Activated CD8-positive, alpha-beta memory T cell treated with anti-CD3 and anti-CD28 coated beads for 4 hours (primary cell): Measurements from ENCODE around the gene CHTF18.

Experiments
- DNase-seq, 2 donors: peaks; one replicate each; pipeline ENCODE4 v3.0.0-alpha.2; 2020; ENCODE audit warnings: low read depth in 2 of 2

The CHTF18 gene

DNA sequence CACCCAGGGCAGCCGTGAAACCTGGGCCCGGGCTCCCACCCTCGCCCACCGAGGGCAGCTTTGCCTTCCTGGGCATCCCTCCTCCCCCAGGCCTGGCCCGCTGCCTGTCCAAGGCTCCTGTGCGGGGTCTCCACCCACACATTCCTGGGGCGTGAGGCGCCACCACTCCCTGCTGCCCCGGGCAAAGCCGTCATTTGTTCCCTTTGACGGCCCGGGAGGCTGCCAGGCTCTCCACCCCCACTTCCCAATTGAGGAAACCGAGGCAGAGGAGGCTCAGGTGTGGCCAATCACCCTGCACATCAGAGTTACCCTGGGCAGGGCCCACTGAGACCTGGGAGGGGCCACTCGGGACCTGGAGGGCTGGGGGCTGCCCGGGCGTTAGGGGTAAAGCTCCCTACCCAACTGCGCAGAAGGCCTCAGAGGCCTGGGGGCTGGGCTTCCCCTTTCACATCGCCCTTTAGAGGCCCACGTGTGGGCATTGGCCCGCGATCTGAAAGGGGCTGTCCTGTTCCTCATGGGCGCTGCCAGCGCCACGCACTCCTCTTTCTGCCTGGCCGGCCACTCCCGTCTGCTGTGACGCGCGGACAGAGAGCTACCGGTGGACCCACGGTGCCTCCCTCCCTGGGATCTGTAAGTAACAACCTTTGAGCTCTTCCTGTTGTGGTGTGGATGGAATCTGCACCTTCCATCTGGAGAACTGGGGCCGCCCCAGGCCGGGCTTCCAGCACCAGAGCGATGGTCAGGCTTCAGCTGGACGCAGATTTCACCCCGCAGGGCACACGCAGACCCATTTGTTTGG lies 27.7 kb upstream of the CHTF18 start, which contains the start of gene MSLN:
TSS of gene MSLN (plus strand) at position 190 of the 799 bp plus-strand sequence. CDS start 1,947 bp downstream, outside the sequence.
- no peak for DNase-seq

DNA sequence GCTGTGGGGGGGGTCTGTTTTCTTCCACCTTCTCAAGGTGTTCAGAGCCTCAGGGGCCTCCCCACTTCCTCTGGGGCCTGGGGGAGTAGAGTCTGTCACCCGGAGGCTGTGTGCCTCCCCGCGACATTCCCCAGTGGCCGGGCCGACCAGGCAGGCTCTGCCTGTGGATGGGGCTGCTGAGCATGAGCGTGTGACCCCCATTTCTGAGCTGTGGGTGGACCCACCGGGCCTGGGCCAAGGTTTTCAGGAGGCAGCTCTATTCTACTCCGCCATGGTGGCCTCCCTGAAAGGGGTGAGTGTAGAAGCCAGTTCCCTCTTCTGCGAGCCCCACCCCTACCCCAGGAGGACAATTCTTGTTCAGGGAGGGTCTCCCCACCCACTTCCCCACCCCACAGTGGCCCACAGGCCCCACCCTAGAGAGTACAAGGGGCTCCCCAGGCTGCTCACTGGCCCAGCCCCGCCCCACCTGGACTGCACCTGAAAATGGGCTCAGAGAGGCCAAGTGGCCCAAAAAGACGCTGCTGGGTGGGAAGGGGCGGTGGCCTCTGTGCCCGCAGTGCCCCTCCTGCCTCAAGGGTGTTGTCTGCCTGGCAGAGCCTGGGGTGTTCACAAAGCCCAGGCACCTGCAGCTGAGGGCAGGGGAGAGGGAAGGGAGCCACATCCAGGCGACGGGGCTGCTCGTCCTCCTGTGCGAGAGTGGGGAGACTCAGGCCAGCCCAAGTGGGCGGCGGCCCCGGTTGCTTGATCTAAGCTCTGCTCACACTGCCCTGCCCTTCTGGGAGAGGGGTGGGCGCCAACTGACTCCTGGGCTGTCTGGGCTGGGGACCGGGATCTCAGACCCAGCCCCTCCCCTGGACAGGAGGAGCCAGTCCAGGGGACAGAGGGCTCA lies 26.6 kb upstream of the CHTF18 start:
- no peak for DNase-seq

DNA sequence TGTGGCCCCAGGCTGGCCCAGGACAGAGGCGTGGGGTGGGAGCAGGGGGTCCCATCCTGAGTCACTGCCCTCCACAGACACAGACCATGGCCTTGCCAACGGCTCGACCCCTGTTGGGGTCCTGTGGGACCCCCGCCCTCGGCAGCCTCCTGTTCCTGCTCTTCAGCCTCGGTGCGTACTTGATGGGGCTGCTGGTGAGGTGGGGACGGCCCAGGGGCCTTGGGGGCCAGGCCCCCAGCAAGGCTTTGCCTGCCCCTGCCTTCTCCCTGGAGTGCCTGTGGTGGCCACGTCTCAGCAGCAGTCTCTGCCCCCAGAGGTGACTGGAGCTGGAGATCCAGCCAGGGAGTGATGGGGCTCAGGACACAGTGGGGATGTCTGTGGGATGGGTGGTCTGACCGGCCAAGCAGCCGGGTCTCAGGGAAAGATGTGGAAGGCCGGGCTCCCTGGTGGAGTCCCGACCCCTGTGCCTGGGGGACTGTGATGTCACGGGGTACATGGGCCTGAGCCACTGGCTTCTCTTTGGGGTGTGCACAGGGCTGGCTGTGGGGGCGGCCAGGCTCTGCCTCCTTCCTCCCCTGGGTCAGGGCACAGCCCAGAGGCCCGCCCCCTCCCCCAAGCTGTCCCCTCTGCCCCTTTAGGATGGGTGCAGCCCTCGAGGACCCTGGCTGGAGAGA lies 25.7 kb upstream of the CHTF18 start:
- no peak for DNase-seq

DNA sequence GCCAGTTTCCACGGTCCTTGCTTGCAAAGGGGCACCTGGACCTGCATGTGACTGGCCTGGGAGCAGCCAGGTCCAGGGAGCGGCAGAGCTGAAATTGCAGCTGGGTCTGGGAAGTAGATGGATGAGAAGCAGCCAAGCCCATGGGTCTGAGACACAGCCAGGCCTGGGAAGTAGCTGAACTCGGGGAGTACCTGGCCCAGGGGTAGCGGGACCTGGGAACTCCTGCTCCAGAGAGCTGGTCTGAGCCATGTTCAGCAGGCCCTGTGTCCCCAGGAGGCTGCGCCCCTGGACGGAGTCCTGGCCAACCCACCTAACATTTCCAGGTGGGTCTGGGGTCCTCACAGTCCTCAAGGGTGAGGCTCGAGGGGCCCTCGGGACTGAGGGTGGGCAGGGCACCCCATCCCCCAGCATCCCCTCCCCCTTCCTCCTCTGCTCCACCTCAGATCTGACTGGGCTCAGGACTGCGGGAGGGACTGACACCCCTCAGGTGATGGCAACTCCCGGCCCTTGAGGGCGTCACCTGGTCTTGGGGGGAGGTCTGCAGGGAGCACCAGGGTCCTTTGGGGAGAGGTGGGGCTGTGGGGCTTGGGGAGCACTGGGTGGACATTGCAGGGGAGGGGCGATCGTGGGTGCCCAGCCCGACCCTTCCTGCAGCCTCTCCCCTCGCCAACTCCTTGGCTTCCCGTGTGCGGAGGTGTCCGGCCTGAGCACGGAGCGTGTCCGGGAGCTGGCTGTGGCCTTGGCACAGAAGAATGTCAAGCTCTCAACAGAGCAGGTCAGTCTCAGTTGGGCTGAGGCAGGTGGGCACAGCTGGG lies 24.8 kb upstream of the CHTF18 start:
- DNase-seq: no peak

DNA sequence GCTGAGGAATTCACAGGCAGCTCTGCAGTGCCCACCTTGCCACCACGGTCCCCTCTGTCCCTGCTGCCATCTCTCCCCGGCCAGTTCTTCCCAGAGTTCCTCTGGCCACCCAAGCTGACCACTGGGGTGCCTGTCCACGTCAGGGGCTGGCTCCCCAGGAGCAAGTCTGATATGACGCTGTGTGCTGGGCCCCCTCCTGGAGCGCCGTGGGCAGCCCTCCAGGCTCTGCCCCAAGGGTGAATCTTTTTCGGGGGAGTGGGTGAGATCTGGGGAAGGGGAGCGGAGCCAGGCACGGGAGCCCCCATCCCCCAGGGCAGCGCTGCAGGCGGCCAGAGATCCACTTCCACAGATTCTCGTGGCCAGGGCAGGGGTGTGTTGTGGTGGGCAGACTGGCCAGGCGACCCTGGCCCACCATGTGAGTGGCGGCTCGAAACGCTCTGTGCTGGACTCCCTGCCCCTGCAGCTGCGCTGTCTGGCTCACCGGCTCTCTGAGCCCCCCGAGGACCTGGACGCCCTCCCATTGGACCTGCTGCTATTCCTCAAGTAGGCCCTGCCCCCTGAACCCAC lies 24.2 kb upstream of the CHTF18 start:
- DNase-seq: no peak

DNA sequence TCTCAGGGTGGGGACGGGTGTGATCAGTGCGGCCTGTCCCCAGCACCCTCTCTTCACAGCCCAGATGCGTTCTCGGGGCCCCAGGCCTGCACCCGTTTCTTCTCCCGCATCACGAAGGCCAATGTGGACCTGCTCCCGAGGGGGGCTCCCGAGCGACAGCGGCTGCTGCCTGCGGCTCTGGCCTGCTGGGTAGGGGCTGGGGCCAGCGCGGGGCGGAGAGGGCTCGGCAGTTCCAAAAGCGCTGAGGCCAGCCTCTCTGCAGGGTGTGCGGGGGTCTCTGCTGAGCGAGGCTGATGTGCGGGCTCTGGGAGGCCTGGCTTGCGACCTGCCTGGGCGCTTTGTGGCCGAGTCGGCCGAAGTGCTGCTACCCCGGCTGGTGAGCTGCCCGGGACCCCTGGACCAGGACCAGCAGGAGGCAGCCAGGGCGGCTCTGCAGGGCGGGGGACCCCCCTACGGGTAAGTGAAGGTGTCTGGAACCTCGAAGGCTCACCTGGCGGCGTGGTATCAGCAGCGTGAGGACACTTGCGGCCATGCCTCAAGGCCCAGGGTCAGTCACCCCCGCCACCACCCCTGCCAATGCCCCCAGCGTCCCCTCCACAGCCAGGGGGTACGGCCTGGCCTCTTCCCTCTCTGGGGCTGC lies 23.5 kb upstream of the CHTF18 start:
- no peak for DNase-seq

DNA sequence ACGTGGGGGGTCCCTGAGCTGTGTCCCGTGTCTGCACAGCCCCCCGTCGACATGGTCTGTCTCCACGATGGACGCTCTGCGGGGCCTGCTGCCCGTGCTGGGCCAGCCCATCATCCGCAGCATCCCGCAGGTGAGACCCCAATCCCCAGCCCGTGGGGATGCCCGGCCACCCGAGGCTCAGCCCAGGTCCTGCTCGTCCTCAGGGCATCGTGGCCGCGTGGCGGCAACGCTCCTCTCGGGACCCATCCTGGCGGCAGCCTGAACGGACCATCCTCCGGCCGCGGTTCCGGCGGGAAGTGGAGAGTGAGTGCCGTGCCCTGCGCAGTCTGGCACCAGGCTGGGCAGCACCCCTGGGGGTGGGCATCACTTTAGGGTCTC lies 22.9 kb upstream of the CHTF18 start:
- no peak for DNase-seq

DNA sequence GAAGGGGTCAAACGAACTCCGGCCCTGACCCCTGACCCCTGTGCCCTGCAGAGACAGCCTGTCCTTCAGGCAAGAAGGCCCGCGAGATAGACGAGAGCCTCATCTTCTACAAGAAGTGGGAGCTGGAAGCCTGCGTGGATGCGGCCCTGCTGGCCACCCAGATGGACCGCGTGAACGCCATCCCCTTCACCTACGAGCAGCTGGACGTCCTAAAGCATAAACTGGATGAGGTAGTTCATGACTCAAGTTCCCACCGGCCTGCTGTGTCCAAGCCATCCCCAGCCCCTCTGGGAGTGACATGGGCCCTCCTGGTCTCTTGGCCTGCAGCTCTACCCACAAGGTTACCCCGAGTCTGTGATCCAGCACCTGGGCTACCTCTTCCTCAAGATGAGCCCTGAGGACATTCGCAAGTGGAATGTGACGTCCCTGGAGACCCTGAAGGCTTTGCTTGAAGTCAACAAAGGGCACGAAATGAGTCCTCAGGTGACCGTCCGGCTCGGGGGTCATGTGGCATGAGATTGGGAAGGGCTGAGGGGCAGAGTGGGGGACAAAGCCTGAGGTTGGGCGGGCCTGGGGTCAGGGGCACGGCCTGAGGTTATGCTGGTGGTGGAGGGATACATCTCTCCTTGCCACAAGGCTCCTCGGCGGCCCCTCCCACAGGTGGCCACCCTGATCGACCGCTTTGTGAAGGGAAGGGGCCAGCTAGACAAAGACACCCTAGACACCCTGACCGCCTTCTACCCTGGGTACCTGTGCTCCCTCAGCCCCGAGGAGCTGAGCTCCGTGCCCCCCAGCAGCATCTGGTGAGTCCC lies 22.2 kb upstream of the CHTF18 start:
- no peak for DNase-seq

DNA sequence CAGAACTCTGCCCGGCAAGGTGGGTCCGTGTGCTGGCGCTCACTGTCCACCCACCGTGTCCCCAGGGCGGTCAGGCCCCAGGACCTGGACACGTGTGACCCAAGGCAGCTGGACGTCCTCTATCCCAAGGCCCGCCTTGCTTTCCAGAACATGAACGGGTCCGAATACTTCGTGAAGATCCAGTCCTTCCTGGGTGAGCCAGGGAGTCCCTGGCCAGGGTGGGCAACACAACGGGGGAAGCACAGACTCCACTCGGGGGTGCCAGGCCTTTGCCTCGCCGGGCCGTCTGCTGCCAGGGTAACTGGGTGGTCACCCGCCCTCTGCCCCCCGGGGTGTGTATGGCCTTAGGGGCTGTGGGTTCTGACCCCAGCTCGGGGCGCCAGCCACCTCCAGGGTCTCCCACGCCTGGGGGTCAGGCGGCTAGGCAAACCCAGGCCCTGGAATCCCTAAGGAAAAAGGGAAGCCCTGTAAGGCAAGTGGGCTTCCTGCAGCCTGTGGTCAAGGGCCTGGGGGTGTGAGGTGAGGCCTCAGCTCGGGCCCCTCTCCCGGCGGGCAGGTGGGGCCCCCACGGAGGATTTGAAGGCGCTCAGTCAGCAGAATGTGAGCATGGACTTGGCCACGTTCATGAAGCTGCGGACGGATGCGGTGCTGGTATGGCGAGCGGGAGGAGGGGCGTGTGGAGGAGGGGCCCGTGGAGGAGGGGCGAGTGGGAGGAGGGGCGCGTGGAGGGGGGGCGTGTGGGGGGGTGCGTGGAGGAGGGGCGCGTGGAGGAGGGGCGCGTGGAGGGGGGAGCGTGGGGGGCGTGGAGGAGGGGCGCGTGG lies 21.4 kb upstream of the CHTF18 start:
- no peak for DNase-seq

DNA sequence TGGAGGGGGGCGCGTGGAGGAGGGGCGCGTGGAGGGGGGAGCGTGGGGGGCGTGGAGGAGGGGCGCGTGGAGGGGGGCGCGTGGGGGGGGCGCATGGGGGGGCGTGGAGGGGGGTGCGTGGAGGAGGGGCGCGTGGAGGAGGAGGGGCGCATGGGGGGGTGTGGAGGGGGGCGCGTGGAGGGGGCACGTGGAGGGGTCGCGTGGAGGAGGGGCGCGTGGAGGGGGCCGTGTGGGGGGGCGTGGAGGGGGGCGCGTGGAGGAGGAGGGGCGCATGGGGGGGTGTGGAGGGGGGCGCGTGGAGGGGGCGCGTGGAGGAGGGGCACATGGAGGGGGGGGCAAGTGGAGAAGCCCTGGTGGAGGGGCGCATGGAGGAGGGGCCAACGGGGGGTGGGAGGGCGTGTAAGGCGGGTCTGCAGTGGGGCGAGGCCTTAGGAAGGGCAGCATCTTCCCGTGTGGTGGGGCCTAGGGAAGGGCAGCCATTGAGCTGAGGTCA lies 20.6 kb upstream of the CHTF18 start:
- no peak for DNase-seq

DNA sequence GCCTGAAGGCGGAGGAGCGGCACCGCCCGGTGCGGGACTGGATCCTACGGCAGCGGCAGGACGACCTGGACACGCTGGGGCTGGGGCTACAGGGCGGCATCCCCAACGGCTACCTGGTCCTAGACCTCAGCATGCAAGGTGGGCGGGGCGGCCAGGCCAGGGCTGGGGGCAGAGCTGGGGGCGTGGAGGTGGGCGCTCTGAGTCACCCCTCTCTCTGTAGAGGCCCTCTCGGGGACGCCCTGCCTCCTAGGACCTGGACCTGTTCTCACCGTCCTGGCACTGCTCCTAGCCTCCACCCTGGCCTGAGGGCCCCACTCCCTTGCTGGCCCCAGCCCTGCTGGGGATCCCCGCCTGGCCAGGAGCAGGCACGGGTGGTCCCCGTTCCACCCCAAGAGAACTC lies 20.0 kb upstream of the CHTF18 start:
- no peak for DNase-seq

DNA sequence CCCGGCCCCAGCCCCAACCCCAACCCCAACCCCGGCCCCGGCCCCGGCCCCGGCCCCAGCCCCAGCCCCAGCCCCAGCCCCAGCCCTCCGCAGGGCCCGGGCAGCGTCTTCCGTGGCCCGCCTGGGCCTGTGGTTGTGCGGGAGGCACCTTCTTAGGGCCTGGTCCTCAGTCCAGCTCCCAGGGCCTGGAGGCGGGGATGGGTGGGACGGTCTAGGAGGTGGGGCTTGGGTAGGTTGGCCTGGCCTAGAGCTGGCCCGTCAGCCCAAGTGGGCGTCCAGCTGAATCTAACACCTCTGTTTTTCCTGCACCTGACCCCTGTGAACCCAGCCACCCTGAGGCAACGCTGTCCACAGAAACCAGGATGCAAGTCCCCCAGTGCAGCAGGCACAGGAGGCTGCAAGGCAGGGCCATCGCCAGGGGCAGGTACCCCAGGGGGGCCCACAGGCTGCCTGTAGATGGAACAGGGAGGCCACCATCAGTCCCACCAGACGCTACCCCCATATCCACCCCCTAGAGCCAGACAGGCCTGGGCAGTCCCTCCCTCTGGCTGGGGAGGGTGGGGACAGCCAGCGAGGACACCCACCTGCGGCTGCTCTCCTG lies 19.1 kb upstream of the CHTF18 start:
- DNase-seq: no peak

DNA sequence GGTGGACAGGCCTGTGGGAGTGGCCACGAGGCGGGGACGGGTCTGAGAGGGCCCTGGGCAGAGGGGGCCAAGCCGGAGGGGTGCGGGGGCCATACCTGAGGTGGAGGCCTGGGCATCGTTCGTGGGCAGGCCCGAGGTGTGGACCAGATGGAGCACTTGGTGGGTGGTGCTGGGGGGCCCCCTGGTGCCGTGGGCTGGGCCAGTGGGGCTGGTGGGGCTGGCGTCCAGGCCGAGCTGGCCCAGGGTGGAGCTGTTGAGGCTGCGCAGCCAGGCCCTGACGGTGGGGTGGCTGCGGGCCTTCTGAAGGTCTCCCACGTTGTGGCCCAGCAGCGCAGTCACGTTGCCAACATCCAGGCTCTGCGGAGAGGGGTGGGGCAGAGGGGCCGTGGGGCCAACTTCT lies 18.5 kb upstream of the CHTF18 start:
- no peak for DNase-seq

DNA sequence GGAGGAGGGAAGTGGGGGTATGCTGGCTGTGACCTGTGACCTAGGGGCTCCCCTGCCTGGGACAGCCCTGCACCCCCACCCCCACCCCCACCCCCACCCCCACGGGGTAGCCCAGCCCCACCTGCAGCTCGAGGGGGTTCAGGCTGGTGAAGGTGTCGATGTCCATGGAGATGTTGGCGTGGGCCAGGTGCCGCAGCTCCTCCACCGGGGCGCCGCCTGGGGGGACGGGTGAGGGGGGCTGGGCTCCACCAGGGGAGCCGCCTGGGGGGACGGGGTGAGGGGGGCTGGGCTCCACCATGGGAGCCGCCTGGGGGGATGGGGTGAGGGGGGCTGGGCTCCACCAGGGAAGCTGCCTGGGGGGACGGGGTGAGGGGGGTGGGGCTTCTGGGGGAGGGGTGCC lies 18.0 kb upstream of the CHTF18 start:
- no peak for DNase-seq

DNA sequence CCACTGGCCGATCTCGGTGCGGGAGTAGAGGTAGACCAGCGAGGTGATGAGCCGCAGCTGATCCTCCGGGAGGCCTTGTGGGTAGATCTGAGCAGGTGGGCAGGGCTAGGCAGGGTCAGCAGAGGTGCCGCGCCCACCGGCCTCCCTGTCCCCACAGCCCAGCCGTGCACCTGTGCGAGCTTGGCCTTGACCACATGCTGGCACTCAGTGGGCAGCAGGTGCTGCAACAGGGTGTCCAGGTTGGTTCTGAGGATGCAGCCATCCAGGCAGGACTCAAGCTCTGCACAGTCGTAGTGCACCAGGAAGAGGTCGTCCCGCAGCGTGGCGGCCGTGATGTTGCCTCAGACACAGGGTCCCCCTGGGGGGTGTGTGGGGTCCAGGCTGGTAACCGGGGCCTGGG lies 15.5 kb upstream of the CHTF18 start:
- DNase-seq: no peak

DNA sequence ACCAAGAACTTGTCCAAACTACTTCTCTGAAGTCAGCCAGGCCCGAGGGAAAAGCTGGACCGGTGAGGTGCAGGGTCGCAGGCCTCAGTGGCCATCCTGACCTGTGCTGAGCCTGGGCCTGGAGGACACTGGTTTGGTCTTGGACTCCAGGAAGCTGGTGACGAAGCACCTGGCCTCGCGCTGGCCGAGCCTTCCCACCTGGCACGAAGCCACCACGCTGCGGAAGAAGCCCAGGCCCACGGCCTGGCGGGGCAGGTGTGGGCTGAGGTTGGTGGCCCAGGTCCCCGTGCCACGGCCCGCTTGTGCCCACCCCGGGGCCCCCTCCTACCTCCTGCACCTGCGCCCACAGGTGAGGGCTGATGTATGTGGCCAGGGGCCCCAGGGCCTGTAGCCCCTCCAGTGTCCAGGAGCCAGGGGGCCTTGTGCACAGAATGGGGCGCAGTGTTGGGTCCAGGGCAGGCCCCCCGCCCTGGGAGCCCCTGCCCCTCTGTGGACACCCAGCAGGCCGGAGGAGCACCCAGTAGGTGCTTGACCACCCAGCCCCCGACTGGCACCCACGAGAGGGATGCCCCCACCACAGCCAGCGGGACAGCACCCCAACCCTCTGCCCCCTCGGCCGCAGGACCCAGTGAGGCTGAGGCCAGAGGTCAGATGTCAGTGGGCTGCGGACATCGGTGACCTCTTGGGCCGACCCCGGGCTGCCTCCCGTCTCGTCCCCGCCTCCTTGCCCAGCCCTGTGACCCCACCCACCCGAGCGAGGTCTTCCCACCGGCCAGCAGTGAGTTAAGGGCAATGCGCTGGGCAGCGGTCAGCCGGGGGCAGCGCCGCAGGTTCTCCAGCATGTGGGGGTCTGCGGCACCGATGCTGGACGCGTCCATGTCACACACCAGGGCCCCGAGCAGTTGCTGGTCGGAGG lies 14.1 kb upstream of the CHTF18 start:
- no peak for DNase-seq

DNA sequence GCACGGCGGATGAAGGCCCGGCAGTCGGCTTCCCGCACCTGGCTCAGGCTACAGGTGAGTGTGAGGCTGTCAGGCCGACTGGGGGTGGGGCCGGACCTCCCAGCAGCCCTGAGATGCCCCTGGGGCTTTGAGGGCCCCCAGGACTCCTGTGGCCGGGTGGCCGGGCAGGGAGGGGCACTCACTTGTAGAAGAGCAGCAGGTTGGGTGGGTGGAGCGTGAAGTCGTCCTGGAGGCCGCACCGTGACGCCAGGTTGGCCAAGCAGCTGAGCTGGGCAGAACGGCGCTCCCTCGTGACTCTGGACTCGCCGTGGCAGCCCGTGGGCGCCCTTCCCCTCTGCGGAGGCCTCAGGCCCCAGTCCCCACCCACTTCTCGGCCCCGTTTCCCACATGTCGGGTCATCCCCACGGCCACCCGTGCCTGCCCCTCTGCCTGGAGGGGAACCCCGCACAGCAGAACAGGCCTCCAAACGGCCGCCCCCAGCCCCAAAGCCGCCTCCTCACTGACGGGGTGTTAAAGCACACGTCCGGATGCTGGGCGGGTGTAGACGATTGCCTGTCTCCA lies 13.1 kb upstream of the CHTF18 start:
- DNase-seq: no peak
